ENCODE results near the gene TNK2.

Gene TNK2

GRCh38 chr3:195815169-195815771 is 93.1 kb downstream of the TNK2 start:
- Histone ChIP-seq H3K79me2 (ENCODE audit: insufficient read depth, low read length) (no peaks in the 10 kb centered on the region), H4K20me1 (ENCODE audit: insufficient read depth, low read length) (no peaks in the 10 kb centered on the region), H3K4me3 (ENCODE audit: low read depth in 1 of 2, low read length in 2 of 2) (no peak overlapping the region), H3K27ac (ENCODE audit: low read length) (no peak overlapping the region), H3K9ac (ENCODE audit: low read depth, low read length) (no peak overlapping the region), H3K4me1 (ENCODE audit: insufficient read depth, low read length) (no peaks in the 10 kb centered on the region), H3K4me2 (ENCODE audit: insufficient read depth, low read length) (no peak overlapping the region), H3K36me3 (ENCODE audit: insufficient read depth, low read length) (no peaks in the 10 kb centered on the region), H2AFZ (ENCODE audit: low read depth, low read length) (no peak overlapping the region), H3K9me3 (ENCODE audit: insufficient read depth, low read length, severe bottlenecking) (no peaks in the 10 kb centered on the region), H3K27me3 (ENCODE audit: insufficient read depth, low read length, poor library complexity) (no peaks in the 10 kb centered on the region)
- DNase-seq, result no peak
- no peak for ATAC-seq (ENCODE audit: insufficient read depth, low read depth)
- TF ChIP-seq EZH2 (IDR thresholded peaks at IDR 0.05; ENCODE audit: borderline replicate concordance, low read depth, low read length, severe bottlenecking), result no peak

GRCh38 chr3:195813916-195814640 is 94.3 kb downstream of the TNK2 start:
- H3K36me3 ChIP-seq (ENCODE audit: insufficient read depth, low read length), result no peaks in the 10 kb centered on the region
- H3K27me3 ChIP-seq (ENCODE audit: insufficient read depth, low read length, poor library complexity), result no peaks in the 10 kb centered on the region
- TF ChIP-seq EZH2 (IDR thresholded peaks at IDR 0.05; ENCODE audit: borderline replicate concordance, low read depth, low read length, severe bottlenecking) (no peak), CTCF (IDR thresholded peaks at IDR 0.05; ENCODE audit: borderline replicate concordance, extremely low read depth, low read length, poor library complexity, severe bottlenecking) (no peak)
- no peak for DNase-seq
- no peak overlapping the region for H3K4me3 ChIP-seq (ENCODE audit: low read depth in 1 of 2, low read length in 2 of 2)
- H3K27ac ChIP-seq (ENCODE audit: low read length), result no peak overlapping the region
- no peaks in the 10 kb centered on the region for H3K9me3 ChIP-seq (ENCODE audit: insufficient read depth, low read length, severe bottlenecking)
- H3K9ac ChIP-seq (ENCODE audit: low read depth, low read length), result no peak overlapping the region
- no peak overlapping the region for H3K4me2 ChIP-seq (ENCODE audit: insufficient read depth, low read length)
- ATAC-seq (ENCODE audit: insufficient read depth, low read depth), result no peak
- H3K4me1 ChIP-seq (ENCODE audit: insufficient read depth, low read length), result no peaks in the 10 kb centered on the region
- H2AFZ ChIP-seq (ENCODE audit: low read depth, low read length), result no peak overlapping the region
- H3K79me2 ChIP-seq (ENCODE audit: insufficient read depth, low read length), result no peaks in the 10 kb centered on the region
- no peaks in the 10 kb centered on the region for H4K20me1 ChIP-seq (ENCODE audit: insufficient read depth, low read length)

All from DND-41 (cell line).